Vagina (tissue), 2 donors: ENCODE results near the gene RBM17. TPM values are rescaled to one million over a fixed set of nuclear protein-coding genes. Genes with fewer than 3 reads are reported as not detected.

Experiments used
- DNase-seq, 2 donors: peaks; one replicate each; pipeline ENCODE4 v3.0.0-alpha.2; 2017; ENCODE audit errors: extremely low spot score in 2 of 2
- H3K27ac ChIP-seq: fragments of 200-600 bp; sonication (generic); one replicate; pipeline ENCODE4 v1.5.1; 2019
- H3K27me3 ChIP-seq: fragments of 200-600 bp; sonication (generic); one replicate; pipeline ENCODE4 v1.5.1; 2019
- H3K36me3 ChIP-seq, 2 donors: fragments of 200-600 bp; sonication (generic); one replicate each; pipeline ENCODE4 v1.5.1; 2017 to 2019
- H3K4me1 ChIP-seq: fragments of 200-600 bp; sonication (generic); one replicate; pipeline ENCODE4 v1.5.1; 2019
- H3K4me3 ChIP-seq, 2 donors: fragments of 200-600 bp; sonication (generic); 1 replicate in 1 of 2; 2 replicates in 1 of 2; pipeline ENCODE4 v1.5.1; 2016 to 2019
- H3K9me3 ChIP-seq: fragments of 200-600 bp; sonication (generic); one replicate; pipeline ENCODE4 v1.5.1; 2019
- POLR2A ChIP-seq, 2 donors: fragments of 450-650 bp; IDR thresholded peaks; one replicate each; pipeline ENCODE4 v1.6.1; 2017; ENCODE audit warnings: antibody characterized with exemption in 2 of 2, mild to moderate bottlenecking in 2 of 2, moderate library complexity in 2 of 2
- POLR2AphosphoS5 ChIP-seq, 2 donors: sonication (generic); formaldehyde crosslinking; IDR thresholded peaks; one replicate each; pipeline ENCODE4 v1.9.0; 2017; ENCODE audit warnings: antibody characterized with exemption in 2 of 2, mild to moderate bottlenecking in 2 of 2, low read depth in 1 of 2; ENCODE audit not compliant: insufficient read depth in 1 of 2
- intact Hi-C: fragments of 100-400 bp; cut with DNase I; formaldehyde crosslinking; loops from one replicate; pipeline ENCODE4 v1.15.1; 2023
- total RNA-seq: library from RNA; depleted of rRNA; stranded (reverse); fragments of >200 nt; gene quantifications from one replicate; pipeline ENCODE4 v1.2.3, GENCODE V29; 2016
- TF ChIP-seq, protein P1 (sequence below), 3 experiments: fragments of 450-650 bp in 2 of 3; fragments of 200-600 bp in 1 of 3; sonication (generic) in 1 of 3; IDR thresholded peaks; one replicate each; pipeline ENCODE4 v1.5.1; 2017 to 2019; ENCODE audit warnings: antibody characterized with exemption in 3 of 3, mild to moderate bottlenecking in 2 of 3, moderate library complexity in 2 of 3

The RBM17 gene
- total RNA-seq, 1 donor from 2014 or later, result 50.6 TPM

DNA sequence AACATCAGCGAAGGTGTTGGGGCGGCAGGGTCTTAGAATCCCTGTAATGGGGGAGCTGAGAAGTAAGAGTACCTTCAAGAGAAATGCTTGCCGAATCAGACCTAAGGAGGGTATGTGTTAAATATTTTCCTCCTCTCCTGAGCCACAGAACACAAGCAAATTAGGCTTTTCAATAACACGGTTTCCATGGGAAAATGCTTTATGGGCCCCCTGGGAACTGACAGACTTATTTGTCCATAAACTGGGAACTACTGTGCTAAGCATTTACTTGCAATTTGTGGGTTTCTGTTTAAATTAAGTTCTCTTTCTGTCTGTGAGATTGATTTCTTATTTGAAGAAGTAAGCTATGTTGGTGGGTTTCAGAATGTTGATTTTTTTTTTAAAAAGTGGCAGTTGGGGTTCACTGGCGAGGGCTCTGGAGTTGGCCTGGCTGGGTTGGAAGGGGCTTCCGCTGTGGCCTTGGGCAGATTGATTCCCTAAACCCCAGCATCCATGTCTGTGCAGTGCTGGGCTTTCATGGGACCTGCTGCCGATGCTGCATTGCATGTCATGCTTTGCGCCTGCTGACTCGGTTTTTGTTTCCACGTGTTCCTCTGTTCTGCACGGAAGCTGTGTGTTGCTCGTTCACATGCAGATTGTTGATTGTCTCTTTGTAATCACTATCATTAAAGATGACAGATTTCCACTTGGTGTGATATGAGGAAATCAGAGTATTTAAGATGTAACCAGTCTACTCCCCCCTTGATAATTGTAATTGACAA is 7.2 kb downstream of the RBM17 start:
- Histone ChIP-seq H3K9me3 (no peaks in the 10 kb centered on the region), H3K27ac (no peak overlapping the region), H3K36me3 (peaks cover 0 to 26% of the 10 kb centered on the region in 2 donors), H3K27me3 (no peaks in the 10 kb centered on the region), H3K4me1 (peaks cover 49% of the 10 kb centered on the region), H3K4me3 (no peak overlapping the region)
- intact Hi-C loops, result no loop called here
- TF ChIP-seq, protein P1, sequence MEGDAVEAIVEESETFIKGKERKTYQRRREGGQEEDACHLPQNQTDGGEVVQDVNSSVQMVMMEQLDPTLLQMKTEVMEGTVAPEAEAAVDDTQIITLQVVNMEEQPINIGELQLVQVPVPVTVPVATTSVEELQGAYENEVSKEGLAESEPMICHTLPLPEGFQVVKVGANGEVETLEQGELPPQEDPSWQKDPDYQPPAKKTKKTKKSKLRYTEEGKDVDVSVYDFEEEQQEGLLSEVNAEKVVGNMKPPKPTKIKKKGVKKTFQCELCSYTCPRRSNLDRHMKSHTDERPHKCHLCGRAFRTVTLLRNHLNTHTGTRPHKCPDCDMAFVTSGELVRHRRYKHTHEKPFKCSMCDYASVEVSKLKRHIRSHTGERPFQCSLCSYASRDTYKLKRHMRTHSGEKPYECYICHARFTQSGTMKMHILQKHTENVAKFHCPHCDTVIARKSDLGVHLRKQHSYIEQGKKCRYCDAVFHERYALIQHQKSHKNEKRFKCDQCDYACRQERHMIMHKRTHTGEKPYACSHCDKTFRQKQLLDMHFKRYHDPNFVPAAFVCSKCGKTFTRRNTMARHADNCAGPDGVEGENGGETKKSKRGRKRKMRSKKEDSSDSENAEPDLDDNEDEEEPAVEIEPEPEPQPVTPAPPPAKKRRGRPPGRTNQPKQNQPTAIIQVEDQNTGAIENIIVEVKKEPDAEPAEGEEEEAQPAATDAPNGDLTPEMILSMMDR (IDR thresholded peaks at IDR 0.05), result no peak
- TF ChIP-seq POLR2A (IDR thresholded peaks at IDR 0.05) (no peak), POLR2AphosphoS5 (IDR thresholded peaks at IDR 0.05; ENCODE audit: insufficient read depth in 1 of 2, low read depth in 1 of 2) (no peak)
- no peak for DNase-seq

DNA sequence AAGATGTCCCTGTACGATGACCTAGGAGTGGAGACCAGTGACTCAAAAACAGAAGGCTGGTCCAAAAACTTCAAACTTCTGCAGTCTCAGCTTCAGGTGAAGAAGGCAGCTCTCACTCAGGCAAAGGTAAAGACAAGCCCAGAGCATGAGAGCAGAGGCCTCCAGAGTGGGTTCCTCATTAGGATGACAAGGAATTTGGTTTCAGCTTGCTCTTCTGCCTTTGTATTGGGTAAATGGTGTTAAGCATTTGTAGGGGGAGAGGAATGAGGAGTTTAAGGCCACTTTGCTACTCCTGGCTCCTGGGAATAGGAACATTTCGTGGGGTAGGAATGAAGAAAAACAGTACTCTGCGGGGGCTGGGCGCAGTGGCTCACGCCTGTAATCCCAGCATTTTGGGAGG is 8.2 kb downstream of the RBM17 start:
- H3K27ac ChIP-seq, result no peak overlapping the region
- peaks cover 0 to 36% of the 10 kb centered on the region in 2 donors for H3K36me3 ChIP-seq
- H3K4me1 ChIP-seq, result peaks cover 38% of the 10 kb centered on the region
- no peaks in the 10 kb centered on the region for H3K27me3 ChIP-seq
- TF ChIP-seq, protein P1 (IDR thresholded peaks at IDR 0.05), result no peak
- TF ChIP-seq POLR2A (IDR thresholded peaks at IDR 0.05) (no peak), POLR2AphosphoS5 (IDR thresholded peaks at IDR 0.05; ENCODE audit: insufficient read depth in 1 of 2, low read depth in 1 of 2) (no peak)
- no peak overlapping the region for H3K4me3 ChIP-seq
- DNase-seq, result no peak
- no peaks in the 10 kb centered on the region for H3K9me3 ChIP-seq
- intact Hi-C loops, result no loop called here

DNA sequence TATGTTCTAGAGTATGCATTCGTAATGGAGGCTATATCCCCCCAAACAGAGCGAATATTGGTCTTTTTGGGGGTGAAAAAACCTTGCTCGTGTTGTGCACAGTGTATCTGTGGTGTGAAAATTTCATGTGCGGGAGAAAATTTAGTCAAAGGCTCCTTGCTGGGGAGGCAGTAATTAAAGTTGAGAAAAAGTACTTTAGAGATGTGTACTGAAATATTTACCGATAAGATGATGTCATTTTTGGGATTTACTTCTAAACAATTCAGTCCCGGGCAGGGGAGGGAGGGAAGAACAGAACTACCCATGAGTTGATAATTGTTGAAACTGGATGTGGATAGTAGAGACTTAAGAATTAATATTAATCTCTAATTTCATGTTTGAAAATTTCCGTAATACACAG is 9.3 kb downstream of the RBM17 start:
- no peaks in the 10 kb centered on the region for H3K27me3 ChIP-seq
- H3K27ac ChIP-seq, result no peak overlapping the region
- intact Hi-C loops, result no loop called here
- no peak for DNase-seq
- H3K36me3 ChIP-seq, result peaks cover 0 to 43% of the 10 kb centered on the region in 2 donors
- no peak overlapping the region for H3K4me3 ChIP-seq
- TF ChIP-seq, protein P1 (IDR thresholded peaks at IDR 0.05), result no peak
- TF ChIP-seq POLR2A (IDR thresholded peaks at IDR 0.05), result no peak
- no peak for TF ChIP-seq POLR2AphosphoS5 (IDR thresholded peaks at IDR 0.05; ENCODE audit: insufficient read depth in 1 of 2, low read depth in 1 of 2)
- peaks cover 27% of the 10 kb centered on the region for H3K4me1 ChIP-seq
- no peaks in the 10 kb centered on the region for H3K9me3 ChIP-seq

DNA sequence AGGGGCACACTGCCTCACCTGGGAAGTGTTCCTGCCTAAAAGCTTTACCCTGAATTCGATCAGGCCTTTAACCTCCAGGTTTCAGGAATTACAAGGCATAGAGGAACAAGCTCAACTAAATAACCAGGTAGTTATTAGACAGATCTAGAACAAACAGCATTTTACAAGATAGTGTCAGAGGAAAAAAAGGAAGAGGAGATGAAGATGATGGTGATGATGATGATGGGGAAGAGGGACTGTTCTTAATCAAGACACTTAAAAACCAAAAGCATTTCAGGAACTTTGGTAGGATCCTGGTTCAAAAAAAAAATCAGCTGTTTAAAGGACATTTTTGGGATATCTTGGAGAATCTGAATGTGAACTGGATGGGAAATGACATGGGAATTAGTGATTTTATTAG is 11.5 kb downstream of the RBM17 start:
- DNase-seq, result no peak
- intact Hi-C loops, result no loop called here
- Histone ChIP-seq H3K4me3 (no peak overlapping the region), H3K36me3 (peaks cover 0 to 43% of the 10 kb centered on the region in 2 donors), H3K9me3 (no peaks in the 10 kb centered on the region), H3K27me3 (no peaks in the 10 kb centered on the region), H3K4me1 (peaks cover 10% of the 10 kb centered on the region), H3K27ac (no peak overlapping the region)
- TF ChIP-seq, protein P1 (IDR thresholded peaks at IDR 0.05), result no peak
- TF ChIP-seq POLR2AphosphoS5 (IDR thresholded peaks at IDR 0.05; ENCODE audit: insufficient read depth in 1 of 2, low read depth in 1 of 2) (no peak), POLR2A (IDR thresholded peaks at IDR 0.05) (no peak)

DNA sequence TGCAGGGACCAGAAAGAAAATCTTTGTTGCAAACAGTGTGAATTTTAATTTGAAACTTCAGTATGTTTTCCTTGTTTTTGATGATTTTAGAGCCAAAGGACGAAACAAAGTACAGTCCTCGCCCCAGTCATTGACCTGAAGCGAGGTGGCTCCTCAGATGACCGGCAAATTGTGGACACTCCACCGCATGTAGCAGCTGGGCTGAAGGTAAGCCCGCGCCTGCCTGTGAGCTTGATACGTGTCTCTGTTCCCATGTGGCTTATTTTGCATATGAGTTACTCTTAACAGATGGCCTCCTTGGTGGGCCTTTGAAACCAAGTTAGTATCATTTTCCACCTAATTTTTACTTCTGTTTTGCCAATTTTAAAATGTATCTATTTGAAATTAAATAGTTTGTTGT is 12.3 kb downstream of the RBM17 start:
- Histone ChIP-seq H3K27ac (no peak overlapping the region), H3K9me3 (no peaks in the 10 kb centered on the region), H3K27me3 (no peaks in the 10 kb centered on the region), H3K36me3 (peaks cover 0 to 43% of the 10 kb centered on the region in 2 donors), H3K4me1 (peaks cover 2% of the 10 kb centered on the region), H3K4me3 (no peak overlapping the region)
- intact Hi-C loops, result no loop called here
- DNase-seq, result no peak
- TF ChIP-seq POLR2AphosphoS5 (IDR thresholded peaks at IDR 0.05; ENCODE audit: insufficient read depth in 1 of 2, low read depth in 1 of 2) (no peak), POLR2A (IDR thresholded peaks at IDR 0.05) (no peak)
- TF ChIP-seq, protein P1 (IDR thresholded peaks at IDR 0.05), result no peak
